GM15510 (cell line): ENCODE results near the gene TMEM218.

Experiments used
- POLR2A ChIP-seq: IDR thresholded peaks from 3 replicates; pipeline ENCODE4 v1.6.1; 2011; ENCODE audit warnings: borderline replicate concordance; ENCODE audit not compliant: insufficient read length; ENCODE audit errors: extremely low read depth

The TMEM218 gene

DNA sequence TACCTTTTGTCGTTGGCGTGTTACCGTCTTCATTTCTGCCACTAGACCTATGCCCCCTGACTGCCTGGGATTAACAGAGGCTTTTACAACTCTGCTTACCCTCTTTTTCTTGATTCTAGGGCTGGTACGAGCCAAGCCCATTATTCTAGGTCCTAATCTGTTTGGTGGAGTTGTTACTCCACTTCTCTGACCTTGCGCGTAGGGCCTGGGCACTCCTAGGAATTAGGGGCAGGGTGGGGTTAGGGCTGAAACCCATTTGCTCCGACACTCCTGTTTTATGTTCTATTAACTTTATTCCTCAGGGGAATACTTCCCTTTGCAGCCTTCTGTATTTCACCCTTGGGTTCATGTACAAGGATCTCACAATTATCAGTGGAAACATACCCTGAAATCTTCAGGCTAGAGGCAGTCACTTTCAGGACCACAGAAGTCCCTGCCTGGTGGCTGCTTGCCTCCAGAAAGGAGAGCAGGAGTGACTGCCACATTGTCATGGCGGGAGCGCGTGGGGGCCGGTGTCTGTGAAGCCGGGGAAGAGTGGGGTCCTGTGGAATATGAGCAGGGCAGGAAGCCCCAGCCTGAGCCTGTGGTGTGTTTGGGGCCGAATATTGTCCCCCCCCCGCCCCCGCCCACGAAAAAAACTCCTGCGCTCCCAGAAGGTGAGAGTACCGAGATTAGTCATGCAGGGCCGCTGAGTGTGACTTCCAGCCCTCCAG, 49.1 kb downstream of the TMEM218 start:
- TF ChIP-seq POLR2A: no peak

DNA sequence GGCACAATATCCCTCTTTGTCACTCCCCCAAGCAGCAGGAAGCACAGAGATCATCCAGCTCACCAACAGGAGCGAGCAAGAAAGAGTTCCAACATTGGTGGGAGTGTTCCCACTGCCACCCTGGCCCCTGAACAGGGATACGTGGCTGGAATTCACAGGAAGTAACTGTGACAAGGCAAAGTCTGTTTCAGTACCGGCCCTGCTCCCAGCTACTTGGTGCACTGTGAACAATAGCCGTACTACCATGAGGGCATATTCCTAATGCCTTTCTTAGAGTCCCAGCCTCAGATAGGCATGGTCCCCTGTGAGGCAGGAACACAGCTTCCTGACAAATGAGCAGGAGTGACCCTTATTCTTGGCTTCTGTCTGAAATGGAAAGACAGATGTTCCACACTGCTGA, 50.1 kb downstream of the TMEM218 start:
- no peak for TF ChIP-seq POLR2A

GRCh38 chr11:125057693-125058016, 53.8 kb downstream of the TMEM218 start:
- no peak for TF ChIP-seq POLR2A

- no peak for TF ChIP-seq POLR2A
Measured at GRCh38 chr11:125056931-125057692, 54.3 kb downstream of the TMEM218 start.

- no peak for TF ChIP-seq POLR2A
Measured at GRCh38 chr11:125055107-125055715, 56.2 kb downstream of the TMEM218 start.

- TF ChIP-seq POLR2A: no peak
Measured at GRCh38 chr11:125053167-125053566, 58.3 kb downstream of the TMEM218 start.

DNA sequence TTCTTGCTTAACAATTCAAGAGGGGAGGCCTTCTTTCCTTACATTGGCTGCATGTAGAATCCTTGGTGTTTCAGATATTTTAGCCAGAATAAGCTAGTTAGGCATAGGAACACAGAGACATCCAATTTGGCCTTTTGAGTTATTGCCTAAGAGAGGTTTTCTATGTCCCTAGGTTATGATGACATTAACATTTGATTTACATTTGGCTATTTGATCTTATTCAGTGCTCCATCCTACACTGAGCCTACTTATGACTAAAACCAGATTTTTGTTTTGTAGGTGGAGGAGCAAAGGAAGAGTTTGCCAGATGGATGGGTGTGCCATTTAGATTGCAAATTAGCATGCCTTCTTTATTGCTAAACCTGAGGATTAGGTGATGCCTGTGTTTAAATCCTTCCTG, 59.4 kb downstream of the TMEM218 start:
- no peak for TF ChIP-seq POLR2A

GRCh38 chr11:125049164-125049792, 62.1 kb downstream of the TMEM218 start:
- no peak for TF ChIP-seq POLR2A
